Measurements from ENCODE around the gene GPR35.
"Not testable (repeated sequence)": the region's sequence is repeated elsewhere in the genome, so short reads cannot be mapped to it uniquely, and the experiment has no call there.

The GPR35 gene

GRCh38 chr2:240649331-240649730 lies 24.1 kb downstream of the GPR35 start:
- H3K36me3 ChIP-seq: no peaks in the 10 kb centered on the region
- DNase-seq: no peak
- no peak overlapping the region for H3K27ac ChIP-seq
- TF ChIP-seq CTCF (IDR thresholded peaks at IDR 0.05; ENCODE audit: low read depth, low read length): no peak
- no peak overlapping the region for H3K4me3 ChIP-seq (ENCODE audit: low read depth, low read length)
- H3K27me3 ChIP-seq (ENCODE audit: insufficient read depth, low read depth, severe bottlenecking): no peaks in the 10 kb centered on the region
- no peaks in the 10 kb centered on the region for H3K9me3 ChIP-seq (ENCODE audit: severe bottlenecking)

- H3K36me3 ChIP-seq: no peaks in the 10 kb centered on the region
- TF ChIP-seq CTCF (IDR thresholded peaks at IDR 0.05; ENCODE audit: low read depth, low read length): no peak
- no peaks in the 10 kb centered on the region for H3K27me3 ChIP-seq (ENCODE audit: insufficient read depth, low read depth, severe bottlenecking)
- DNase-seq: no peak
- H3K9me3 ChIP-seq (ENCODE audit: severe bottlenecking): no peaks in the 10 kb centered on the region
- H3K27ac ChIP-seq: no peak overlapping the region
- no peak overlapping the region for H3K4me3 ChIP-seq (ENCODE audit: low read depth, low read length)
Observed at GRCh38 chr2:240650254-240650965, 25.1 kb downstream of the GPR35 start.

- Histone ChIP-seq H3K4me3 (ENCODE audit: low read depth, low read length) (no peak overlapping the region), H3K27ac (no peak overlapping the region), H3K27me3 (ENCODE audit: insufficient read depth, low read depth, severe bottlenecking) (no peaks in the 10 kb centered on the region), H3K36me3 (no peaks in the 10 kb centered on the region), H3K9me3 (ENCODE audit: severe bottlenecking) (no peaks in the 10 kb centered on the region)
- no peak for TF ChIP-seq CTCF (IDR thresholded peaks at IDR 0.05; ENCODE audit: low read depth, low read length)
- DNase-seq: no peak
Observed at GRCh38 chr2:240651185-240651584, 25.9 kb downstream of the GPR35 start.

GRCh38 chr2:240655931-240656886 lies 30.9 kb downstream of the GPR35 start:
- Histone ChIP-seq H3K27ac (no peak overlapping the region), H3K9me3 (ENCODE audit: severe bottlenecking) (no peaks in the 10 kb centered on the region), H3K36me3 (no peaks in the 10 kb centered on the region), H3K4me3 (ENCODE audit: low read depth, low read length) (no peak overlapping the region), H3K27me3 (ENCODE audit: insufficient read depth, low read depth, severe bottlenecking) (no peaks in the 10 kb centered on the region)
- DNase-seq: no peak
- TF ChIP-seq CTCF (IDR thresholded peaks at IDR 0.05; ENCODE audit: low read depth, low read length): no peak

GRCh38 chr2:240659883-240660282 lies 34.6 kb downstream of the GPR35 start:
- not testable (repeated sequence) for H3K4me3 ChIP-seq (ENCODE audit: low read depth, low read length); H3K27me3 ChIP-seq (ENCODE audit: insufficient read depth, low read depth, severe bottlenecking); H3K27ac ChIP-seq; H3K36me3 ChIP-seq; DNase-seq; H3K9me3 ChIP-seq (ENCODE audit: severe bottlenecking)

GRCh38 chr2:240662681-240663080 lies 37.4 kb downstream of the GPR35 start:
- H3K4me3 ChIP-seq (ENCODE audit: low read depth, low read length): no peak overlapping the region
- peaks cover 8% of the 10 kb centered on the region for H3K27me3 ChIP-seq (ENCODE audit: insufficient read depth, low read depth, severe bottlenecking)
- peaks cover 7% of the 10 kb centered on the region for H3K9me3 ChIP-seq (ENCODE audit: severe bottlenecking)
- DNase-seq: no peak
- no peak for TF ChIP-seq CTCF (IDR thresholded peaks at IDR 0.05; ENCODE audit: low read depth, low read length)
- H3K36me3 ChIP-seq: no peaks in the 10 kb centered on the region
- H3K27ac ChIP-seq: no peak overlapping the region

All from WERI-Rb-1 (cell line).